Peyer's patch (tissue), 4 donors: Measurements from ENCODE around the gene SHMT2.

Experiments
- CTCF ChIP-seq, 6 experiments: fragments of 450-650 bp in 4 of 6; fragments of 200-600 bp in 2 of 6; sonication (generic) in 1 of 6; IDR thresholded peaks; one replicate each; pipeline ENCODE4 v1.5.1; 2017 to 2019; ENCODE audit warnings: antibody characterized with exemption in 6 of 6, mild to moderate bottlenecking in 3 of 6, moderate library complexity in 1 of 6
- POLR2A ChIP-seq, 2 donors: fragments of 450-650 bp; IDR thresholded peaks; one replicate each; pipeline ENCODE4 v1.5.1; 2017; ENCODE audit warnings: antibody characterized with exemption in 2 of 2, mild to moderate bottlenecking in 2 of 2, moderate library complexity in 2 of 2

- no peak for TF ChIP-seq CTCF (IDR thresholded peaks at IDR 0.05)
- no peak for TF ChIP-seq POLR2A (IDR thresholded peaks at IDR 0.05)
Measured at GRCh38 chr12:57235728-57236131, 6.2 kb downstream of the SHMT2 start.
